ENCODE measurements around the gene ZNF280B.
"Not testable (repeated sequence)": the region's sequence is repeated elsewhere in the genome, so short reads cannot be mapped to it uniquely, and the experiment has no call there.

GRCh38 chr22:22532547-22533071, 24.1 kb upstream of the ZNF280B start:
- not testable (repeated sequence) for TF ChIP-seq CTCF (conservative IDR thresholded peaks at IDR 0.05); ZFX (IDR thresholded peaks at IDR 0.05)
